SK-N-SH treated with all-trans-retinoic acid at 6 μM for 48 hours (cell line): Measurements from ENCODE around the gene STX10.

Experiments
- ARNTL ChIP-seq: fragments of 450-650 bp; formaldehyde crosslinking; IDR thresholded peaks from 2 replicates; pipeline ENCODE4 v1.5.0; 2020; ENCODE audit warnings: low read depth, mild to moderate bottlenecking, moderate library complexity, borderline replicate concordance
- BACH2 ChIP-seq: fragments of 250-450 bp; sonication (Bioruptor Pico); IDR thresholded peaks from 2 replicates; pipeline ENCODE4 v1.9.0; 2021; ENCODE audit warnings: mild to moderate bottlenecking, borderline replicate concordance
- CREB5 ChIP-seq: fragments of 250-450 bp; sonication (Bioruptor Pico); IDR thresholded peaks from 2 replicates; pipeline ENCODE4 v1.5.1; 2020; ENCODE audit warnings: low read depth, mild to moderate bottlenecking, moderate library complexity
- ESRRG ChIP-seq: fragments of 250-450 bp; sonication (Bioruptor Pico); IDR thresholded peaks from 2 replicates; pipeline ENCODE4 v1.6.1; 2021; ENCODE audit warnings: mild to moderate bottlenecking
- GLIS3 ChIP-seq: fragments of 250-450 bp; sonication (Bioruptor Pico); IDR thresholded peaks from 2 replicates; pipeline ENCODE4 v1.5.0; 2020; ENCODE audit warnings: mild to moderate bottlenecking, moderate library complexity
- POU6F1 ChIP-seq: fragments of 250-450 bp; sonication (Bioruptor Pico); IDR thresholded peaks from 2 replicates; pipeline ENCODE4 v1.8.0; 2021; ENCODE audit warnings: low read depth, mild to moderate bottlenecking, moderate library complexity, borderline replicate concordance
- RARB ChIP-seq: fragments of 250-450 bp; sonication (Bioruptor Pico); IDR thresholded peaks from 2 replicates; pipeline ENCODE4 v1.8.0; 2021; ENCODE audit warnings: mild to moderate bottlenecking, moderate library complexity
- SNAI2 ChIP-seq: fragments of 250-450 bp; sonication (Bioruptor Pico); IDR thresholded peaks from 2 replicates; pipeline ENCODE4 v1.5.0; 2020; ENCODE audit warnings: mild to moderate bottlenecking, moderate library complexity
- ZC3H10 ChIP-seq: fragments of 250-450 bp; sonication (Bioruptor Pico); IDR thresholded peaks from 2 replicates; pipeline ENCODE4 v1.5.1; 2021; ENCODE audit warnings: mild to moderate bottlenecking, moderate library complexity
- ZFP3 ChIP-seq: fragments of 250-450 bp; sonication (Bioruptor Pico); IDR thresholded peaks from 2 replicates; pipeline ENCODE4 v1.5.0; 2020; ENCODE audit warnings: mild to moderate bottlenecking, moderate library complexity
- ZNF565 ChIP-seq: fragments of 450-650 bp; formaldehyde crosslinking; conservative IDR thresholded peaks from 2 replicates; pipeline ENCODE4 v1.5.0; 2020; ENCODE audit warnings: low read depth, mild to moderate bottlenecking, moderate library complexity
- TF ChIP-seq, protein P1 (sequence below): fragments of 250-450 bp; sonication (Bioruptor Pico); IDR thresholded peaks from 2 replicates; pipeline ENCODE4 v1.8.0; 2020; ENCODE audit warnings: mild to moderate bottlenecking, moderate library complexity, borderline replicate concordance

DNA sequence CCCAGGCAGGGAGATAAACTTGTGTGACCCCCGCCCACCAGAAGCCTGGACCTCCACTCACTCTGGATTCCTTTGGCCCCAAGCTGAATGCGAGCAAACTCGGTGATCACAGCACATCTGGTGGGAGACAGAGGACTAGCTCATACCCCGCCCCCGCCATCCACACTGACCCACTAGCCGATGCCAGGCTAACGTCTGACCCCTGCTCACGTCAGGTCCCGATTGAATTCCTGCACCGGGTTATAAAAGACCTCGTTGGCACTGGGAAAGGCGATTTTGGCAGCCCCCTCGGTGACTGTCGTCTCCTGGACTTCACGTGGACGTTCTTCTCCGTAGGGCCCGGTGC is 34.3 kb downstream of the STX10 start:
- TF ChIP-seq ZC3H10 (CRISPR knock-in tag) (no peak), ARNTL (CRISPR knock-in tag) (no peak), CREB5 (CRISPR knock-in tag) (no peak), ZNF565 (no peak), SNAI2 (CRISPR knock-in tag) (no peak), BACH2 (CRISPR knock-in tag) (no peak), ESRRG (no peak), RARB (CRISPR knock-in tag) (no peak), ZFP3 (CRISPR knock-in tag) (no peak), POU6F1 (CRISPR knock-in tag) (no peak), GLIS3 (CRISPR knock-in tag) (no peak)
- TF ChIP-seq, protein P1, sequence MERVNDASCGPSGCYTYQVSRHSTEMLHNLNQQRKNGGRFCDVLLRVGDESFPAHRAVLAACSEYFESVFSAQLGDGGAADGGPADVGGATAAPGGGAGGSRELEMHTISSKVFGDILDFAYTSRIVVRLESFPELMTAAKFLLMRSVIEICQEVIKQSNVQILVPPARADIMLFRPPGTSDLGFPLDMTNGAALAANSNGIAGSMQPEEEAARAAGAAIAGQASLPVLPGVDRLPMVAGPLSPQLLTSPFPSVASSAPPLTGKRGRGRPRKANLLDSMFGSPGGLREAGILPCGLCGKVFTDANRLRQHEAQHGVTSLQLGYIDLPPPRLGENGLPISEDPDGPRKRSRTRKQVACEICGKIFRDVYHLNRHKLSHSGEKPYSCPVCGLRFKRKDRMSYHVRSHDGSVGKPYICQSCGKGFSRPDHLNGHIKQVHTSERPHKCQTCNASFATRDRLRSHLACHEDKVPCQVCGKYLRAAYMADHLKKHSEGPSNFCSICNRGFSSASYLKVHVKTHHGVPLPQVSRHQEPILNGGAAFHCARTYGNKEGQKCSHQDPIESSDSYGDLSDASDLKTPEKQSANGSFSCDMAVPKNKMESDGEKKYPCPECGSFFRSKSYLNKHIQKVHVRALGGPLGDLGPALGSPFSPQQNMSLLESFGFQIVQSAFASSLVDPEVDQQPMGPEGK (CRISPR knock-in tag): no peak
